NCI-H460 (cell line): Measurements from ENCODE around the gene SDR42E2. TPM values are rescaled to one million over a fixed set of nuclear protein-coding genes. Genes with fewer than 3 reads are reported as not detected.
"Not testable (repeated sequence)": the region's sequence is repeated elsewhere in the genome, so short reads cannot be mapped to it uniquely, and the experiment has no call there.

Experiments used
- DNase-seq: peaks from one replicate; pipeline ENCODE4 v3.0.0-alpha.2; 2016; ENCODE audit warnings: low read depth; ENCODE audit errors: extremely low read depth
- polyA plus RNA-seq: library from polyadenylated mRNA; depleted of rRNA; stranded (reverse); fragments of >200 nt; gene quantifications from 2 replicates; pipeline ENCODE4 v1.2.3, GENCODE V29; 2014; cell fraction: nucleus; rRNA removed
- total RNA-seq: library from RNA; depleted of rRNA; stranded (reverse); fragments of >200 nt; shearing (Covaris generic); gene quantifications from 2 replicates; pipeline ENCODE4 v1.2.3, GENCODE V29; 2014; rRNA removed

The SDR42E2 gene
- not detected in 2 replicates for total RNA-seq
- not detected in 2 replicates for polyA plus RNA-seq

- DNase-seq = no peak
These were observed at the start of gene SDR42E2 for GRCh38 chr16:22161999-22162655. TSS of gene SDR42E2 (plus strand) at chr16:22162506. CDS start at chr16:22165583, 3,077 bp downstream.

GRCh38 chr16:22116095-22116700 lies 46.1 kb upstream of the SDR42E2 start:
- DNase-seq = no peak

GRCh38 chr16:22117609-22118008 lies 44.7 kb upstream of the SDR42E2 start:
- no peak for DNase-seq

- no peak for DNase-seq
These were observed 41.9 kb upstream of the SDR42E2 start for GRCh38 chr16:22120440-22120839.

- DNase-seq = no peak
These were observed 40.1 kb upstream of the SDR42E2 start for GRCh38 chr16:22122239-22122638.

GRCh38 chr16:22123146-22123545 lies 39.2 kb upstream of the SDR42E2 start:
- no peak for DNase-seq

- DNase-seq = no peak
These were observed 38.4 kb upstream of the SDR42E2 start for GRCh38 chr16:22123759-22124490.

GRCh38 chr16:22124583-22125284 lies 37.6 kb upstream of the SDR42E2 start:
- no peak for DNase-seq

GRCh38 chr16:22126037-22126558 lies 36.2 kb upstream of the SDR42E2 start:
- DNase-seq = no peak

GRCh38 chr16:22128537-22128936 lies 33.8 kb upstream of the SDR42E2 start:
- not testable (repeated sequence) for DNase-seq

- DNase-seq = no peak
These were observed 31.8 kb upstream of the SDR42E2 start for GRCh38 chr16:22130528-22130927.

- DNase-seq = no peak
These were observed 29.5 kb upstream of the SDR42E2 start for GRCh38 chr16:22132801-22133200.

GRCh38 chr16:22138482-22138881 lies 23.8 kb upstream of the SDR42E2 start:
- no peak for DNase-seq

GRCh38 chr16:22139008-22139407 lies 23.3 kb upstream of the SDR42E2 start:
- DNase-seq = no peak

GRCh38 chr16:22139732-22140131 lies 22.6 kb upstream of the SDR42E2 start:
- no peak for DNase-seq

GRCh38 chr16:22141767-22142166 lies 20.5 kb upstream of the SDR42E2 start:
- DNase-seq = peak; percentile 13

- no peak for DNase-seq
These were observed 17.8 kb upstream of the SDR42E2 start for GRCh38 chr16:22144520-22144919.

GRCh38 chr16:22147853-22148252 lies 14.5 kb upstream of the SDR42E2 start:
- no peak for DNase-seq

GRCh38 chr16:22151246-22151998 lies 10.9 kb upstream of the SDR42E2 start:
- no peak for DNase-seq

- DNase-seq = no peak
These were observed 10.0 kb upstream of the SDR42E2 start for GRCh38 chr16:22152316-22152715.
